HT1080 (cell line): Measurements from ENCODE around the gene GRM2. TPM values are rescaled to one million over a fixed set of nuclear protein-coding genes. Genes with fewer than 3 reads are reported as not detected.
A peak's percentile ranks its signal among the peaks of the same experiment; 100 is the strongest.

Source experiments
- DNase-seq: peaks from one replicate; pipeline ENCODE4 v3.0.0-alpha.2; 2015; ENCODE audit warnings: low read depth
- polyA plus RNA-seq, 2 experiments: library from polyadenylated mRNA; depleted of rRNA; stranded (reverse); fragments of >200 nt; gene quantifications; 2 replicates each; pipeline ENCODE4 v1.2.3, GENCODE V29; 2015
- total RNA-seq: library from RNA; depleted of rRNA; stranded (reverse); fragments of >200 nt; shearing (Covaris generic); gene quantifications from 2 replicates; pipeline ENCODE4 v1.2.3, GENCODE V29; 2014; rRNA removed

GRM2 gene
- total RNA-seq, result under 0.01 and 0.06 TPM in 2 replicates
- polyA plus RNA-seq (2015; cell fraction: cytosol; rRNA removed), result not detected in 2 replicates
- 0.17 TPM in 1 of 2 replicates, not detected in the other for polyA plus RNA-seq (2015; cell fraction: nucleus; rRNA removed)

GRCh38 chr3:51706788-51707731 lies at the start of gene GRM2:
GRM2 (plus strand) TSS chr3:51707068; CDS start chr3:51708984, 1,916 bp downstream.
- no peak for DNase-seq

- DNase-seq, result no peak
Observed at GRCh38 chr3:51657234-51657633, 49.6 kb upstream of the GRM2 start.

- DNase-seq, result no peak
Observed at GRCh38 chr3:51659942-51660341, 46.9 kb upstream of the GRM2 start.

- no peak for DNase-seq
Observed at GRCh38 chr3:51662456-51662855, 44.4 kb upstream of the GRM2 start.

GRCh38 chr3:51668756-51669155 lies 38.1 kb upstream of the GRM2 start:
- no peak for DNase-seq

GRCh38 chr3:51669241-51670052 lies 37.4 kb upstream of the GRM2 start:
- DNase-seq, result peak; percentile 89

DNA sequence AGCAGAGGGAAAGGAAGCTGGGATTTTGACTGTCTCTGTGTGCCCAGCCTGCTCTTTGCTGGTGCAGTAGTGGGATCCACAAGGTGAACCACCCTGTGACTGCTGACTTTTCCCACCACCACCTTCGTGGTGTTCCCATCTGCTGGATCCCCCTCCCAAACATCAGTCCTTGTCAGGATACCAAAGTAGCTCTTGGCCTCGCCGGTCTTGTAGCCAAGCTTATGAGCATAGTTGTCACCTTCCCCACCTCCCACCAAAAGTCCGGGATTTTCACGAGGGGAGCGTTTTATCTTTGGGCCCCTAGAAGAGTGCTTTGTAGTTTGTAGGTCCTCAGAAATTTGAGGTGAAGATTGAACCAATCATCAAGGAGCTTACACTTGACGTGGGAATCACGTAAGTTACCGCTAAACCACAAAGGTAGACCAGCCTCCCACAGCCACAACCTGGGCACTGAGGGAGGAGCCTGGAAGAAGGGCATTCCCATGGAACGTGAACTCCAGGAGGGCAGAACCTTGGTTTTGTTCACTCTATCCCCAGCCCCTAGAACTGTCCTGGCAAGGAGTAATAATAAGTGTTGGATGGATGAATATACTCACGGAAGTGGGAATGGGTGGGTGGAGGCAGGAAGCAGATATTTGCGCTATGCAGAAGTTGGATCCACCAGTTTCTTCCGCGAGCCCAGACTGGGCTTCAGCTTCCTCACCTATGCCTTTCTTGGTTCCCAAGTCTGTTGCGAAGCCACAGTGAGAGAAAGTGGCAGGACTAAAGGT lies 36.6 kb upstream of the GRM2 start:
- no peak for DNase-seq

DNA sequence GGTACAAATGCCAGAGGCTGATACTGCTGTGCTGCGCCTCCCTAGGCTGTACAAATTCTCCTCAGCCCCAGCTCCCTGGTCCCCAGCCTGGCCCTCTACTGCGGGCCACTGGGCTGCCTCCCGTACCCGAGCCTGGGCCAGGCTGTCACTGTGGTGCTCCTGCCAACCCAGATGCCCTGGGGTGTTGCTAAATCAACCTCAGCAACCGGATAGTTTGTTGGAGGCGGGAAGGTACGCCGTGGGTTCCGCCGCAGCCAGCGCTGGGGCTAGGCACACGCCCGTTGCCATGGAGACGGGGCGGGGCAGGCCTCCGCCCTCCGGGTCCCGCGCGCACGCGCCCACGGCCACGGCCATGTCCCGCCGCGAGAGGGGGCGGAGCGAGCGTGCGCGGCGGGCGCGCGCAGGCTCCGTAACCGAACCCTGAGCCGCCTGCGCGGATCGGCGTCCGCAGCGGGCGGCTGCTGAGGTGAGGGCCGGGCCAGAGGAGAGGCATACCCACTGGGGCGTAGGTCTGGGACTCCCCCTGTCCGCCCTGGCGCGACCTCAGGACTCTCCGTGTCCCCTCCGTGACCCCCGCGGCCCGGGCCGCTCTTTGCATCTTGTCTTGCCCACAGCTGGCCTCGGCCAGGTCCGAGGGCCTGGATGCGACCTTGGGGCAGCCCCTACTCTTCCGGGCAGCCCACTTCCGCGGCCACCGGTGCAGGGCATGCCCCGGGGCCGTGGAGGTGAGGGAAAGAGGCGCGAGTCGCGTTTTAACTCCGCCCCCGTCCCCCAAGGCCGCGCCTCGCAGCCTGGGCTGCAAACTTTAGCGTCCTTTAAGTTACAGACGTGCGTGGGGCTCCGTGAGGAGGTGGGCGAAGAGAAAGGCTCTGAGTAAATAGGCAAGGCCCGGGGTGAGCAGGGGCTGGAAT lies 35.8 kb upstream of the GRM2 start, which contains the start of gene TEX264:
Gene TEX264, plus strand, starts transcription at position 430 of the 911 bp plus-strand sequence. CDS start 3,053 bp downstream, outside the sequence.
- peak; percentile 79 for DNase-seq

- DNase-seq, result peak; percentile 58
Observed at GRCh38 chr3:51671734-51672475, 35.0 kb upstream of the GRM2 start.

GRCh38 chr3:51673181-51673801 lies 33.6 kb upstream of the GRM2 start:
- no peak for DNase-seq

DNA sequence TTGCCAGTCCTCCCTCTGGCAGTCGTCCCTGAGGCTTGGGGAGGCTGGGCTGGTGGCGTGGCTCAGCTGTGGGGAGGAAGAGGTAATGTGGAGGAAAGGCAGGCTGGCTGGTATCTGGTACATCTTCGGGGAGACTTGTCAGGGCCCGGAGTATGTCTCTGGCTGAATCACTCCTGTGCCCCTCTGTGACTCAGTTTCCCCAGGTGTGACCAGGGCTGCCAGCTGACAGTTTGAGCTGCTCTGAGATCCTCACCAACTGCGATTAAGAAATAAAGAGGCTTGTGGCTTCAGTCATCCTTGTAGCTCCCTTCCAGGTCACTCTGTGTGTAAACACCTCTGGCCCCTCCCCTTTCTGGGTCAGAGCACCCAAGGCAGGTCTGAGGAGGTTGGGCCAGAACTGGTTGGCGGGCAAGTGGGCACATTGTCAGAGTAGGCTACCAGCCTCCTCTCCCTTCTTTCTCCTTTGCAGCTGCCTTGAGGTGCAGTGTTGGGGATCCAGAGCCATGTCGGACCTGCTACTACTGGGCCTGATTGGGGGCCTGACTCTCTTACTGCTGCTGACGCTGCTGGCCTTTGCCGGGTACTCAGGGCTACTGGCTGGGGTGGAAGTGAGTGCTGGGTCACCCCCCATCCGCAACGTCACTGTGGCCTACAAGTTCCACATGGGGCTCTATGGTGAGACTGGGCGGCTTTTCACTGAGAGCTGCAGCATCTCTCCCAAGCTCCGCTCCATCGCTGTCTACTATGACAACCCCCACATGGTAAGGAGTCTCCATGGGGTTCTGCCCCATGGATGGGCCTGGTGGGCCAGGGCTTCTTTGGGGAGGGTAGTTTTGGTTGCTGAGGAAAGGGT lies 32.8 kb upstream of the GRM2 start:
- no peak for DNase-seq

GRCh38 chr3:51675201-51675611 lies 31.7 kb upstream of the GRM2 start:
- DNase-seq, result peak; percentile 86

DNA sequence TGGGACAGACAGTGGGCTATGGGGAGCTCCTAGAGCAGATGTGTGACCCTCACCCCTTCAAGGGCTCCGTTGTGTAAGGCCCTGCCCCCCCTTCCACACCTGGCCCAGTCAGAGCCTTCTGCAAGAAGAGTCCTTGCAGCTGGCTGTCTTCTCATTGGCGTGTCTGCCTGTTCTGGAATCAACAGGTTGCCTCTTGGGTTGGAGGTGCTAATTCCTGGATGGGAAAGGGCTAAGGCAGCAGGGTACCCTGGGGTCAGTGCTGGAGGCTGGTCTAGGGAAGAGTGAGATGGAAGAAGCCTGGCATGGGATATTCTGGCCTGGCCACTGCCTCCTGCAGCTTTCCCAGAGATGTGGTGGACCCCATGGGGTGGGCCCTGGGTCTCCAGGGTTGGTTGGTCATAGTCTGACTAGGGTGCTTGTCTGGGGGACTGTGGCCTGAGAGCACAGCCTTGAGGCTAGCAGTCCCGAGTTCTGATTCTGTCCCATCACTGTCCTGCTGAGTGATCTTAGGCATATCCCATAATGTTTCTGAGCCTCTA lies 30.7 kb upstream of the GRM2 start:
- DNase-seq, result no peak

DNA sequence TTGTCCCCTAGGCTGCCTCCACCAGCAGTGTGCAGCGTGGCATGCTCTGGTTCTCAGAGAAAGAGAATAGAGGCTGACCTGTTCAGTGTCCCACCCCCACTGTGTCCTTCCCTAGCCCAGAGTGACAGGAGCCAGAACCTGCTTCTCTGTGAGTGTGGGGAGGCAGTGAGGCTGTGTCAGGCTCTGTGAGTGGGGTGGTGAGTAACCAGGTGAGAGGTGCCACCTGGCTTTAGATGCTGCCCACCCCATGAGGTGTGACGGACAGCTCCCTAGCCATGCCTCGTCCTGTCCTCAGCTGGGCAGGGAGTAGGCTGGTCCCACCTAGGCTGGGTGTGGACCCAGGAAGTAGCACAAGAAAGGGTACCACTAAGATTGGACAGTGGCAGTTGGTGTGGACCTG lies 29.5 kb upstream of the GRM2 start:
- no peak for DNase-seq

DNA sequence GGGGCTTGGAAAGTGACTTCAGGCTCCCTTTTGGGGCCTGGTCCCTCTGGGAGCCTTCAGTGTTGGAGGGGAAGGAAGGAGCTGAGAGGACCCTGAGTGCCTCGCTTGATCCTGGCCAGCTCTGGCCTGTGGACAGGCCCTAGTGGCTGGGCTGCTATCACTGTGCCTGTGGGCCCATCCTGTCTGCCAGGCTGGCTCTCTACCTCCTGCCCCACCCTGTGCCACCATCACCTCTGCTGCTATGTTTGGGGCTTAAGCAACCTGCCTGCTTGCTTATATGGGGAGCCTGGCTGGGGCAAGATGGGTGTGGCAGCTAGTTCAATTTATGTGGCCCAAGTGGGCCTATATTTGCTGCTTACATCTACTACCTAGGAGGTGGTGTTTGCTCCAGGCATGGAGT lies 28.7 kb upstream of the GRM2 start:
- DNase-seq, result no peak

- no peak for DNase-seq
Observed at GRCh38 chr3:51678641-51679040, 28.2 kb upstream of the GRM2 start.

DNA sequence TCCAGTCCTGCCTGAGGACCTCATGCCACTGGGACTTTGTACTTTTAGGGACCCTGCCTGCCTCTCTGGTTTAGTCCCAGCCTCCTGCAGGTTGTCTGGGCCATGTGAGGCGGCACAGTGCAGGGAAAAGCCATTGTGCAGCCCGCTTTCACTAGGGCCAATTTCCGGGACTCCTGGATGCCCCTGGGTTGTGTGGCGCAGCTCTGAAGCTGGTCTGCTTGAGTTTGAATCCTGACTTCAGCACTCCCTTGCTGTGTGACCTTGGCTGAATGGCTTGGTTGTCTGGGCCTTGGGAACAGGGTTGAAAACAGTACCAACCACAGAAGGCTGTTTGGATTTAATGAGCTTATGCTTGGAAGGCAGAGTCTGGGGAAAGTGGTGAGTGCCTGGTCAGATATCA lies 27.6 kb upstream of the GRM2 start:
- no peak for DNase-seq

- no peak for DNase-seq
Observed at GRCh38 chr3:51679777-51680176, 27.1 kb upstream of the GRM2 start.
